Loucy (cell line): Measurements from ENCODE around the gene SMAD5.

Experiments
- EZH2phosphoT487 ChIP-seq: fragments of 200-600 bp; IDR thresholded peaks from 2 replicates; pipeline ENCODE4 v1.6.1; 2018; ENCODE audit warnings: antibody characterized with exemption, mild to moderate bottlenecking, moderate library complexity, borderline replicate concordance
- TF ChIP-seq, protein P1 (sequence below): fragments of 200-600 bp; sonication (generic); conservative IDR thresholded peaks from 2 replicates; pipeline ENCODE4 v1.5.1; 2014; ENCODE audit warnings: mild to moderate bottlenecking, antibody characterized with exemption, low read length

- TF ChIP-seq, protein P1, sequence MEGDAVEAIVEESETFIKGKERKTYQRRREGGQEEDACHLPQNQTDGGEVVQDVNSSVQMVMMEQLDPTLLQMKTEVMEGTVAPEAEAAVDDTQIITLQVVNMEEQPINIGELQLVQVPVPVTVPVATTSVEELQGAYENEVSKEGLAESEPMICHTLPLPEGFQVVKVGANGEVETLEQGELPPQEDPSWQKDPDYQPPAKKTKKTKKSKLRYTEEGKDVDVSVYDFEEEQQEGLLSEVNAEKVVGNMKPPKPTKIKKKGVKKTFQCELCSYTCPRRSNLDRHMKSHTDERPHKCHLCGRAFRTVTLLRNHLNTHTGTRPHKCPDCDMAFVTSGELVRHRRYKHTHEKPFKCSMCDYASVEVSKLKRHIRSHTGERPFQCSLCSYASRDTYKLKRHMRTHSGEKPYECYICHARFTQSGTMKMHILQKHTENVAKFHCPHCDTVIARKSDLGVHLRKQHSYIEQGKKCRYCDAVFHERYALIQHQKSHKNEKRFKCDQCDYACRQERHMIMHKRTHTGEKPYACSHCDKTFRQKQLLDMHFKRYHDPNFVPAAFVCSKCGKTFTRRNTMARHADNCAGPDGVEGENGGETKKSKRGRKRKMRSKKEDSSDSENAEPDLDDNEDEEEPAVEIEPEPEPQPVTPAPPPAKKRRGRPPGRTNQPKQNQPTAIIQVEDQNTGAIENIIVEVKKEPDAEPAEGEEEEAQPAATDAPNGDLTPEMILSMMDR = no peak
- no peak for TF ChIP-seq EZH2phosphoT487
These were observed 32.8 kb upstream of the SMAD5 start for GRCh38 chr5:136099870-136100269.
